Measurements from ENCODE around the gene FBXL16.

- TF ChIP-seq CTCF (IDR thresholded peaks at IDR 0.05; ENCODE audit: low read length) (no peak), EZH2 (IDR thresholded peaks at IDR 0.05; ENCODE audit: borderline replicate concordance, low read length) (no peak)
Observed at GRCh38 chr16:746637-747036, 41.0 kb upstream of the FBXL16 start.

Measured in OCI-LY1 (cell line).